COR-L47 (cell line): ENCODE data around the gene RRAS2.
"Not testable (repeated sequence)": the region's sequence is repeated elsewhere in the genome, so short reads cannot be mapped to it uniquely, and the experiment has no call there.

ENCODE experiments used
- DNase-seq: peaks from one replicate; lab custom pipeline; 2025; lab: John Stamatoyannopoulos, UW

RRAS2 gene

DNA sequence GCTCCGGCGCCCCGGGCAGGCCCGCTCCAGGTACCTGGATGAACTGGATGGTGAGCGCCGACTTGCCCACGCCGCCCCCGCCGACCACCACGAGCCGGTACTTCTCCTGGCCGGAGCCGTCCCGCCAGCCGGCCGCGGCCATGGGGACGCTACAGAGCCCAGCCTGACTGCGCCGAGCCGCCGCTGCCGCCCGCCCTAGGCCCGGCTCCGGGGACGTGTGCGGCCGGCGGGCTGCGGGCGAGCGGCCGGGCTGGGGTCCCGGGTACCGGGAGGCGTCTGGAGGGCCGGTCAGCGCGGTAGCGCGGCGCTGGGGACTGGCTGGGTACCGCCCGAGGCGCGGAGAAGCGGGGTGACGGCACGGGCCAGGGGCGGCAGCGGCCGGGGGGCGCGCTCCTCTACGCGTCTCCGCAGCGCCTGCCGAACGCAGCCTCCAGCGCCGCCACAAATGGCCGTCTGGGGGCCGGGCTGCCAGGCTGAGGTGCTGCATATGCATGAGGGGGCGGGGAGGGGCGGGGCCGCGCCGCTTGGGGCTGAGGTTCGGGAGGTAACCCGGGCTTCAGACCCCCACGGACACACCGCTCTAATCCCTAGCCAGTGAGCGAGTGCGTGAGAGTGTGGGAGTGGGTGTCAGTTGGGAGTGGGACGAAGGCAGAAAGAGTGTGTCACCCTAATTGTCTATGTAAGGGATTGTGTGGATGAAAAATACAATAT, at the start of gene RRAS2:
Gene RRAS2, minus strand, starts transcription at position 455 of the 711 bp plus-strand sequence. Its CDS starts 313 bp downstream, at position 142.
- peak; percentile 66 for DNase-seq

DNA sequence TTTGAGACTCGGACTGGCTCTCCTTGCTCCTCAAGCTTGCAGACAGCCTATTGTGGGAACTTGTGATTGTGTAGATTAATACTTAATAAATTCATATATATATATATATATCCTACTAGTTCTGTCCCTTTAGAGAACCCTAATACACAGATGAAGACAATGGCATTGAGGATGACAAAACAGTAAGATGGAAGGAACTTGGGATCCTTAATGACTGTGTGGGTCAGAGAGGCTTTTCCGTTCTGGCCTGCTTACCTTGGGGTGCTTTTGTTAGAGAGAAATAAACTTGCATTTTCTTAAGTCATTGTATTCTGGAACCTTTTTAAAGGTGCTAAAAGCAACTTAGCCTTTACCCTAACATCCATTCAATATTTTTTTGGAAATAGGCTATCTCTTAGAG, 49.6 kb upstream of the RRAS2 start:
- DNase-seq: no peak

DNA sequence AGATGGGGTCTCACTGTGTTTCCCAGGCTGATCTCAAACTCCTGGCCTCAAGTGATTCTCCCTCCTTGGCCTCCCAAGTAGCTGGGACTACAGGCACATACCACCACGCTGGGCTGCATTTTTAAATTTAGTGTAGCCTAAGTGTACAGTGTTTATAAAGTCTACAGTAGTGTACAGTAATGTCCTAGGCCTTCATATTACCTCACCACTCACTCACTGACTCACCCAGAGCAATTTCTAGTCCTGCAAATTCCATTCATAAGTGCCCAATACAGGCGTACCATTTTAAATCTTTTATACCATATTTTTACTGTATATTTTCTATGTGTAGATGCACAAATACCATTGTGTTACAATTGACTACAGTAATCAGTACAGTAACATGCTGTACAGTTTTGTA, 47.1 kb upstream of the RRAS2 start:
- not testable (repeated sequence) for DNase-seq

- not testable (repeated sequence) for DNase-seq
These were observed 44.5 kb upstream of the RRAS2 start for GRCh38 chr11:14403528-14403927.

- DNase-seq: no peak
These were observed 40.1 kb upstream of the RRAS2 start for GRCh38 chr11:14399087-14399486.

- no peak for DNase-seq
These were observed 37.3 kb upstream of the RRAS2 start for GRCh38 chr11:14396273-14396672.

DNA sequence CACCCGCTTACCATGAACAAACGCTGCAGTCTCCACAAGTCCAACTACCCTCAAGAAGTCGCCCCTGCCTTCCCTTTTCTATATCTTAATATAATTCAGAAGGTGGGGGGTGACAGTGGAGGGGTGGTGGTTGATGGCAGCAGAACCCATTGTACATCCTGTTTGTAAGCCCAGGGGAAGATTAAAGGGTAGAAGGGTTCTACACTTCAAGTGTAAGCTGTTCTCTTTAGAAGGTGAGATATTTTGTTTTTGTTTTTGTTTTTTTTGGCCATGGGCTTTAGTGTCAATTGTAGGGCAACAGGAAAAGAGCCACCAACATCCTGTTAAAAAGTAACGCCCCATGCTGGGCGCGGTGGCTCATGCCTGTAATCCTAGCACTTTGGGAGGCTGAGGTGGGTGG, 34.9 kb upstream of the RRAS2 start:
- DNase-seq: no peak

- no peak for DNase-seq
These were observed 34.1 kb upstream of the RRAS2 start for GRCh38 chr11:14393129-14393528.

- no peak for DNase-seq
These were observed 31.7 kb upstream of the RRAS2 start for GRCh38 chr11:14390669-14391068.

GRCh38 chr11:14388352-14388751, 29.4 kb upstream of the RRAS2 start:
- DNase-seq: no peak

DNA sequence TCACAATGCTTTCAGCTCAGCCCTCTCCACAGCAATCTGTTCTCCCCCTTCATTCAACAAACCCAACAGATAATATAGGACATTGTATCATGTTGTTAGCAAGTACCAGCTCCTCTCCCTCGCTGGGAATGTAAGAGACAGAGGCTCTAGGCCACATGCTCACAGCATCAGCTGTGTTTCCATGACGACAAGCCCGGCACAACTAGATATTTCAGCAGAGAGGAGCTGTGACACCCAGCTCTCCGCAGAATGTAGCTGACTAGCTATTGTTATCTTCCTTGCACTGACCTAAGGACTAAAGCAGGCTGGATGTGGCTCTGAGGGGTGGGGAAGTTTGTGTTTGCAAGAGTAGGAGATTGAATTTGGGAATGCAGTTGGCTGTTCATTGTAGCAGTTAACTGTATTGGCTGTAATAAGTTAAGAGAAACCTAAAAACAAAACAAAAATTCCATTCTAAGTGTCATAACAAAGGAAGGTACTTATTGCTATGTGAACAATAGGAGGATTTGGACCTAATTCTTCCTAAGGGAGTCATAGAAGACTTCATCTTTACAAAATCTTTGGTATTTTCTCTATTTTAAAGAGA, 28.0 kb upstream of the RRAS2 start:
- DNase-seq: peak; percentile 5

- DNase-seq: no peak
These were observed 27.1 kb upstream of the RRAS2 start for GRCh38 chr11:14386081-14386480.

- no peak for DNase-seq
These were observed 25.4 kb upstream of the RRAS2 start for GRCh38 chr11:14384338-14384737.

- no peak for DNase-seq
These were observed 23.0 kb upstream of the RRAS2 start for GRCh38 chr11:14381968-14382367.

- DNase-seq: peak; percentile 41
These were observed 22.1 kb upstream of the RRAS2 start for GRCh38 chr11:14380947-14381561.

DNA sequence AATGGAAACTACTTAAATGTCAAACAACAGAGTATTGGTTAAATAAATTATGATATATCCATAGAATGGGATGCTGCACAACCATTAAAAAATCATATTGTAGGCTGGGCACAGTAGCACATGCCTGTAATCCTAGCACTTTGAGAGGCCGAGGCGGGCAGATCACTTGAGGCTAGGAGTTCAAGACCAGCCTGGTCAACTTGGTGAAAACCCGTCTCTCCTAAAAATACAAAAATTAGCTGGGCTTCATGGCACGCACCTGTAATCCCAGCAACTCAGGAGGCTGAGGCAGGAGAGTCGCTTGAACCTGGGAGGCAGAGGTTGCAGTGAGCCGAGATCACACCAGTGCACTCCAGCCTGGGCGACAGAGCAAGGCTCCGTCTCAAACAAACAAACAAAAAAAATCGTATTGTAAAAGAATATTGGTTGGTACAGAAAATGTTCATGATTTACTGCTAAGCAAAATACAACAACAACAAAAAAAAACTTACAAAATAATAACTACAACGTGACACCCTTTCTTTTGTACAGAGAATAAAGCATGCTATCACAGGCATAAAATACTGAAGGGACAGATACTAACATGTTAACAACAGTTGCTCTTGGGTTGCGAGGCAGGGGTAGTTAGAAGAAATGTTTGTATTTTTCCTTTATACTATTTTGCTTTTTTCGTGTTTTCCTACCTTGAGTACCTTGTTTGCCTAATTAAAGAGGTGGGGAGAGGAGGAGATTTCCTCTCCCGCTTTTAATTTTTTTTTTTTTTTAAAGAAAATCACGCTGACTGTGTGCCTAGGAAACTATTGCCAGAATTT, 21.3 kb upstream of the RRAS2 start:
- DNase-seq: no peak

GRCh38 chr11:14378171-14378570, 19.2 kb upstream of the RRAS2 start:
- no peak for DNase-seq

GRCh38 chr11:14376920-14377319, 17.9 kb upstream of the RRAS2 start:
- no peak for DNase-seq

GRCh38 chr11:14374922-14375830, 16.2 kb upstream of the RRAS2 start:
- no peak for DNase-seq

DNA sequence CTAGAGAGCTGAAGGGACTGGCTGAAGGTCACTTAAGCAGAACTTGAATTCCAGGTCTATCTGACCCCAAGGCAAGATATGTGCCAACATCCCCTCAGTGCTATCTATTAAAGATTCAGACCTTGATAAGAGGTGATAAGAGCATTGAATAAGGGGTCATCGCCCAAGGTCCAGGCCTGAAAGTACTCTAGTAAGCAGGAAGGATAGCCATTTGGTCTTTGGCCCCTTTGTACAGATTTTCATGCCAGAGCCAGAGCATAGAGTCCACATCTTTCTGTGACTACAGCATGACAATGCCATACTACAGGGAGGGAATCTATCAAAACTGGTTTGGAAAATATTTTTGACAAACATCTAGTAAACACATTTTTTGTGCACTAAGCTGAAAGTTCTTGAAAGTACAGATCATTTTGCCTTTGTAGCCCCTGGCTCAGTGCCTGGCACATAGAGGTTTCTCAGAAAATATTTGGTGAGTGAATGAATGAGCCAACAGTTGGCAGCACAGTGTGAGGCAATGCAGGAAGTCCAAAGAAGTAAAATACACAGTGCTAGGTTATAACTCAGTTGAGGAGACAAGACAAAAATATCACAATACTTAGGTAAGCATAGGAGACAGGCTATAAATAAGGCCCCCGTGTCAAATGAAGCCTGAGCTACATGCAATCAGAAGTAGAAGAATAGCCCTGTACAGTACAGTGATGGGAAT, 15.1 kb upstream of the RRAS2 start:
- no peak for DNase-seq

- no peak for DNase-seq
These were observed 13.0 kb upstream of the RRAS2 start for GRCh38 chr11:14372011-14372410.
